ENCODE results near the gene SERBP1. TPM values are rescaled to one million over a fixed set of nuclear protein-coding genes. Genes with fewer than 3 reads are reported as not detected.

Gene SERBP1
- total RNA-seq, 1 experiment from 2014 or later: 315 TPM

GRCh38 chr1:67436511-67437055 is 6.4 kb upstream of the SERBP1 start:
- intact Hi-C loops (cut with micrococcal nuclease): no loop called here
- no peak for DNase-seq (ENCODE audit: unreplicated experiment)
- Mint-ChIP-seq H3K4me1 (ENCODE audit: insufficient read depth, unreplicated experiment) (peaks cover 20% of the 10 kb centered on the region), H3K9me3 (ENCODE audit: unreplicated experiment) (no peaks in the 10 kb centered on the region), H3K27ac (ENCODE audit: low read depth, unreplicated experiment) (no peak overlapping the region), H3K36me3 (ENCODE audit: insufficient read depth, unreplicated experiment) (no peaks in the 10 kb centered on the region), H3K4me3 (ENCODE audit: unreplicated experiment) (no peak overlapping the region), H3K27me3 (ENCODE audit: insufficient read depth, unreplicated experiment) (no peaks in the 10 kb centered on the region)
- BruUV-seq (replicated peaks): no TSS peak
- CTCF ChIA-PET: interaction anchor here (0.7 to 1.7 kb wide), 3 partner anchors 64 to 292 kb away, joined by 3 to 9 read pairs (median 4); no protein-coding TSS in a partner anchor
- no peak for TF ChIP-seq CTCF (IDR thresholded peaks at IDR 0.05; ENCODE audit: unreplicated experiment)
- POLR2A ChIA-PET: interaction anchor here (0.7 kb wide), 1 partner anchor 30 kb away, joined by 4 read pairs; no protein-coding TSS in a partner anchor

DNA sequence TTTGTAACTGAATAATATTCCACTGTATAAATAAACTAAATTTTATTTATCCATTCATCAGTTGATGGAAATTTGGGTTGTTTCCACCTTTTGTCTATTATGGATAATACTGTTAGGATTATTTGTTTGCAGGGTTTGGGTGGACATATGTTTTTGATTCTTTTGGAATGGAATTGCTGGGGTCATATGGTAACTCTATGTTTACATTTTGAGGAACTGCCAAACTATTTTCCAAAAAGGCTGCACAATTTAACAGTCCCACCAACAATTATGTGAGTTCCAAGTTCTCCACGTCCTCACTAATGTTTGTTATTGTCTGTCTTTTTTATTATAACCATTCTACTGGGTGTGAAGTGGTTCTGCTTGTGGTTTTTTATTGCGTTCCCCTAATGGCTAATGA is 4.3 kb upstream of the SERBP1 start:
- intact Hi-C loops (cut with micrococcal nuclease): no loop called here
- POLR2A ChIA-PET: interaction anchor here (0.9 kb wide), 1 partner anchor 27 kb away, joined by 4 read pairs; no protein-coding TSS in a partner anchor
- CTCF ChIA-PET: no interaction called here
- no peak overlapping the region for H3K4me3 Mint-ChIP-seq (ENCODE audit: unreplicated experiment)
- TF ChIP-seq CTCF (IDR thresholded peaks at IDR 0.05; ENCODE audit: unreplicated experiment): no peak
- peaks cover 13% of the 10 kb centered on the region for H3K36me3 Mint-ChIP-seq (ENCODE audit: insufficient read depth, unreplicated experiment)
- DNase-seq (ENCODE audit: unreplicated experiment): no peak
- BruUV-seq (replicated peaks): no TSS peak
- H3K9me3 Mint-ChIP-seq (ENCODE audit: unreplicated experiment): no peaks in the 10 kb centered on the region
- H3K27ac Mint-ChIP-seq (ENCODE audit: low read depth, unreplicated experiment): no peak overlapping the region
- peaks cover 11% of the 10 kb centered on the region for H3K4me1 Mint-ChIP-seq (ENCODE audit: insufficient read depth, unreplicated experiment)
- no peaks in the 10 kb centered on the region for H3K27me3 Mint-ChIP-seq (ENCODE audit: insufficient read depth, unreplicated experiment)

DNA sequence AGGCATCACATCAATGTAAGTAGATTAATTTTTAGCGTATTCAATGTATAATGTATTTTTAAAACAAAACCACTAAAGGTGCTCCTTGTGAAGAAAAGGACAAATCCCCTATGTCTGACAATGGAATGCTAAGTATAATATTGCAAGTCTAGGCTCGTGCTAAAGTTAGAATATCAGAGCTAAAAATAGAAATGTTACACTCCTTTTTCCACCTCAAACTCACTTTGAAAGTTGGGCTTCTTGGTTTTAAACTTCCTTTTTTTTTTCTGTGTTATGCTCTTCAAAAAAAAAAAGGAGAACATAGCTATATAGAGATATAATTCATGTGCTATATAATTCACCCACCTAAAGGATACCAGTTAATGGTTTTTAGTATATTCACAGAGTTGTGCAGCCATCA is 3.6 kb upstream of the SERBP1 start:
- intact Hi-C loops (cut with micrococcal nuclease): no loop called here
- BruUV-seq (replicated peaks): no TSS peak
- TF ChIP-seq CTCF (IDR thresholded peaks at IDR 0.05; ENCODE audit: unreplicated experiment): no peak
- DNase-seq (ENCODE audit: unreplicated experiment): no peak
- H3K27ac Mint-ChIP-seq (ENCODE audit: low read depth, unreplicated experiment): no peak overlapping the region
- CTCF ChIA-PET: no interaction called here
- POLR2A ChIA-PET: interaction anchor here (0.6 to 1.1 kb wide), 3 partner anchors 26 to 213 kb away, joined by 4 read pairs; no protein-coding TSS in a partner anchor
- H3K27me3 Mint-ChIP-seq (ENCODE audit: insufficient read depth, unreplicated experiment): no peaks in the 10 kb centered on the region
- no peaks in the 10 kb centered on the region for H3K9me3 Mint-ChIP-seq (ENCODE audit: unreplicated experiment)
- no peak overlapping the region for H3K4me3 Mint-ChIP-seq (ENCODE audit: unreplicated experiment)
- H3K36me3 Mint-ChIP-seq (ENCODE audit: insufficient read depth, unreplicated experiment): peaks cover 20% of the 10 kb centered on the region
- peaks cover 9% of the 10 kb centered on the region for H3K4me1 Mint-ChIP-seq (ENCODE audit: insufficient read depth, unreplicated experiment)

DNA sequence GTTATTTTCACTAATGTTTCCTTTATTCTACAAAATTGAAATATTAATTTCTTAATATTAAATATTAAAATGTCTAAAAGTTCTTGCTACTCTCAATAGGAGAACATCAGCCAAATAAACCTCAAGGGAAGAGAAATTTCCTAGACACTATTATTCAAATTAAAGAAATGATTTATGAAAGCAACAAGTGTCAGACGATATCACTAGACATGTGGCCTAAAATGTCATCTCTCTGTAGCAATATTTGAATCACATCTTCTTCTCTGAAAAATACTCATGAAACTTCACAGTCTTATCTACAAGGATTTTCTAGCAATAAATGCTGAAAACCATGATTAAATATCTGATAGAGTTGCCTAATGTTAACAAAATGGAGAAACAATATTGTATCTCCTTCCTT is 2.5 kb upstream of the SERBP1 start:
- Mint-ChIP-seq H3K27ac (ENCODE audit: low read depth, unreplicated experiment) (no peak overlapping the region), H3K4me1 (ENCODE audit: insufficient read depth, unreplicated experiment) (peaks cover 10% of the 10 kb centered on the region), H3K4me3 (ENCODE audit: unreplicated experiment) (no peak overlapping the region), H3K36me3 (ENCODE audit: insufficient read depth, unreplicated experiment) (peaks cover 31% of the 10 kb centered on the region), H3K27me3 (ENCODE audit: insufficient read depth, unreplicated experiment) (no peaks in the 10 kb centered on the region), H3K9me3 (ENCODE audit: unreplicated experiment) (no peaks in the 10 kb centered on the region)
- DNase-seq (ENCODE audit: unreplicated experiment): no peak
- CTCF ChIA-PET: interaction anchor here (0.6 to 7.6 kb wide), 10 partner anchors 8 to 327 kb away, joined by 3 to 56 read pairs (median 4); no protein-coding TSS in a partner anchor
- POLR2A ChIA-PET: interaction anchor here (0.8 to 5.9 kb wide), 7 partner anchors 8 to 320 kb away, joined by 3 to 49 read pairs (median 3); no protein-coding TSS in a partner anchor
- intact Hi-C loops (cut with micrococcal nuclease): no loop called here
- BruUV-seq (replicated peaks): no TSS peak
- no peak for TF ChIP-seq CTCF (IDR thresholded peaks at IDR 0.05; ENCODE audit: unreplicated experiment)

All from MCF 10A (cell line).